GM23248 (cell line): ENCODE measurements around the gene NR4A1. TPM values are rescaled to one million over a fixed set of nuclear protein-coding genes. Genes with fewer than 3 reads are reported as not detected.

Experiments used
- DNase-seq: peaks from one replicate; pipeline ENCODE4 v3.0.0-alpha.2; 2015
- H2AFZ ChIP-seq: fragments of 200-600 bp; sonication (generic); 2 replicates; pipeline ENCODE4 v1.6.1; 2016; ENCODE audit warnings: antibody characterized with exemption
- H3F3A ChIP-seq: fragments of 200-600 bp; sonication (generic); 2 replicates; pipeline ENCODE4 v1.6.1; 2016; ENCODE audit warnings: mild to moderate bottlenecking, antibody characterized with exemption, mixed run types; ENCODE audit not compliant: insufficient read depth
- H3K27ac ChIP-seq: fragments of 200-600 bp; sonication (generic); 2 replicates; pipeline ENCODE4 v1.5.1; 2016; ENCODE audit warnings: mild to moderate bottlenecking
- H3K27me3 ChIP-seq: fragments of 200-600 bp; sonication (generic); replicated peaks from 2 replicates; pipeline ENCODE4 v1.6.1; 2016; ENCODE audit warnings: mild to moderate bottlenecking; ENCODE audit not compliant: insufficient read depth
- H3K36me3 ChIP-seq: fragments of 200-600 bp; sonication (generic); 2 replicates; pipeline ENCODE4 v1.6.1; 2016; ENCODE audit warnings: low read depth, mild to moderate bottlenecking
- H3K4me1 ChIP-seq: fragments of 200-600 bp; sonication (generic); 2 replicates; pipeline ENCODE4 v1.6.1; 2016; ENCODE audit warnings: mild to moderate bottlenecking; ENCODE audit not compliant: insufficient read depth
- H3K4me2 ChIP-seq: fragments of 200-600 bp; sonication (generic); one replicate; pipeline ENCODE4 v1.6.1; 2016; ENCODE audit warnings: mild to moderate bottlenecking; ENCODE audit not compliant: unreplicated experiment
- H3K4me3 ChIP-seq: fragments of 200-600 bp; sonication (generic); 2 replicates; pipeline ENCODE4 v1.5.1; 2016; ENCODE audit warnings: mild to moderate bottlenecking
- H3K79me2 ChIP-seq: fragments of 200-600 bp; sonication (generic); 2 replicates; pipeline ENCODE4 v1.6.1; 2016; ENCODE audit warnings: mild to moderate bottlenecking; ENCODE audit not compliant: insufficient read depth
- H3K9ac ChIP-seq: fragments of 200-600 bp; sonication (generic); 2 replicates; pipeline ENCODE4 v1.6.1; 2016; ENCODE audit warnings: mild to moderate bottlenecking
- H3K9me2 ChIP-seq: fragments of 200-600 bp; sonication (generic); 2 replicates; pipeline ENCODE4 v1.6.1; 2016; ENCODE audit warnings: mixed run types, mild to moderate bottlenecking, moderate library complexity; ENCODE audit not compliant: insufficient read depth
- H3K9me3 ChIP-seq: fragments of 200-600 bp; sonication (generic); one replicate; pipeline ENCODE4 v1.6.1; 2017; ENCODE audit warnings: low read depth
- H4K20me1 ChIP-seq: fragments of 200-600 bp; sonication (generic); 2 replicates; pipeline ENCODE4 v1.6.0; 2016; ENCODE audit not compliant: insufficient read depth
- EZH2 ChIP-seq: fragments of 200-600 bp; sonication (generic); IDR thresholded peaks from 2 replicates; pipeline ENCODE4 v1.6.1; 2018; ENCODE audit warnings: antibody characterized with exemption, mild to moderate bottlenecking; ENCODE audit not compliant: insufficient read depth, poor library complexity, severe bottlenecking
- EZH2phosphoT487 ChIP-seq: fragments of 200-600 bp; sonication (generic); IDR thresholded peaks from 2 replicates; pipeline ENCODE4 v1.6.1; 2018; ENCODE audit warnings: antibody characterized with exemption, moderate library complexity, mild to moderate bottlenecking, low read depth; ENCODE audit not compliant: insufficient read depth
- WGBS, 2 experiments: methylation state at CpG; one replicate each; pipeline ENCODE4 v1.1.6; 2015 to 2017; ENCODE audit warnings: low lambda C conversion rate in 2 of 2, low coverage in 1 of 2; ENCODE audit errors: missing lambda C conversion rate in 2 of 2; 5-methylcytosine and 5-hydroxymethylcytosine counted together
- in situ Hi-C: fragments of 300-500 bp; cut with MboI; formaldehyde crosslinking; loops from 2 replicates; pipeline ENCODE4 v1.15.0; 2020
- polyA plus RNA-seq: library from polyadenylated mRNA; unstranded; fragments of >200 nt; fragmentation: Nextera tagmentation; extraction: Ambion mirVana; gene quantifications from 2 replicates; pipeline ENCODE4 v1.2.1, GENCODE V29; 2016
- total RNA-seq: library from RNA; depleted of rRNA; stranded (reverse); fragments of >200 nt; shearing (Covaris generic); gene quantifications from 2 replicates; pipeline ENCODE4 v1.2.3, GENCODE V29; 2014

Gene NR4A1
- total and polyA plus RNA-seq, 2 experiments from 2014 or later = 11.1 to 13.1 TPM

- no peak for TF ChIP-seq EZH2phosphoT487
- no peak for TF ChIP-seq EZH2
- in situ Hi-C loops = no loop called here
- Histone ChIP-seq H3K4me3 (no peak overlapping the region), H3K9ac (no peak overlapping the region), H3K79me2 (no peaks in the 10 kb centered on the region), H3K36me3 (no peaks in the 10 kb centered on the region), H3K27me3 (no peaks in the 10 kb centered on the region), H3K4me2 (no peak overlapping the region), H3K4me1 (peaks cover 3% of the 10 kb centered on the region; the same call in 1 of the 2 replicates), H4K20me1 (no peaks in the 10 kb centered on the region), H3K27ac (no peak overlapping the region), H2AFZ (no peak overlapping the region), H3K9me3 (no peaks in the 10 kb centered on the region), H3F3A (peaks cover 9% of the 10 kb centered on the region; the same call in 1 of the 2 replicates), H3K9me2 (no peaks in the 10 kb centered on the region)
- DNase-seq = no peak
- WGBS, 2 experiments = 89 to 90% methylated on average over 10 of the region's 10 CpGs
Observed at GRCh38 chr12:52005218-52005902, 45.9 kb upstream of the NR4A1 start.

GRCh38 chr12:52005903-52006703 lies 45.1 kb upstream of the NR4A1 start:
- Histone ChIP-seq H3K27me3 (no peaks in the 10 kb centered on the region), H3K36me3 (no peaks in the 10 kb centered on the region), H3K79me2 (no peaks in the 10 kb centered on the region), H4K20me1 (no peaks in the 10 kb centered on the region), H3K9me2 (no peaks in the 10 kb centered on the region), H3K9ac (no peak overlapping the region), H3K9me3 (no peaks in the 10 kb centered on the region), H3K27ac (no peak overlapping the region), H2AFZ (no peak overlapping the region), H3F3A (peaks cover 9% of the 10 kb centered on the region; the same call in 1 of the 2 replicates), H3K4me1 (peaks cover 9% of the 10 kb centered on the region; the same call in 1 of the 2 replicates), H3K4me2 (peak overlapping the region; percentile 73), H3K4me3 (peak overlapping the region; percentile 68)
- 55 to 61% methylated on average over 25 to 28 of the region's 28 CpGs for WGBS, 2 experiments
- in situ Hi-C loops = no loop called here
- TF ChIP-seq EZH2phosphoT487 (no peak), EZH2 (no peak)
- DNase-seq = no peak

DNA sequence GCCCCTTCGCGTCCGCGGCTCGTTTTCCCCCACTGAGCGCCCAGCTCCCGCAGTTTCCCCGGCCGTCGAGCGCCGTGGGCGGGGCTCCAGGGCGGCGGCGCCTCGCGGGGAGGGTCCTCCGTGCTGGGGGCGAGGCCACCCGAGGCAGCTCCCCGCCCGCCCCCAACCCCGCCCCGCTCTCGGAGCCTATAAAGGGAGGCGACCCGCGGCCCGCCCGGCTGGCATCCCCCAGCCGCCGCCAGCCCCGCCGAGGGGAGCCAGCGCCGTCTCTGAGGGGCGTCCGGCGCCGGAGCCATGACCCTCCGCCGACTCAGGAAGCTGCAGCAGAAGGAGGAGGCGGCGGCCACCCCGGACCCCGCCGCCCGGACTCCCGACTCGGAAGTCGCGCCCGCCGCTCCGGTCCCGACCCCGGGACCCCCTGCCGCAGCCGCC lies 44.5 kb upstream of the NR4A1 start, which contains the start of gene TAMALIN:
TSS of gene TAMALIN (plus strand) at position 221 of the 432 bp plus-strand sequence. CDS start at position 295, 74 bp downstream.
- no peaks in the 10 kb centered on the region for H3K9me2 ChIP-seq
- WGBS, 2 experiments = 2 to 5% methylated on average over 15 to 38 of the region's 60 CpGs
- no peaks in the 10 kb centered on the region for H3K27me3 ChIP-seq
- no peaks in the 10 kb centered on the region for H3K36me3 ChIP-seq
- H3K4me1 ChIP-seq = peaks cover 9% of the 10 kb centered on the region; the same call in 1 of the 2 replicates
- peak within 1 kb of the TSS; percentile 68 for H3K4me3 ChIP-seq
- H3F3A ChIP-seq = peaks cover 9% of the 10 kb centered on the region; the same call in 1 of the 2 replicates
- H2AFZ ChIP-seq = peak within 1 kb of the TSS; percentile 54
- in situ Hi-C loops = no loop called here
- TF ChIP-seq EZH2 (no peak), EZH2phosphoT487 (no peak)
- H3K79me2 ChIP-seq = no peaks in the 10 kb centered on the region
- no peak within 1 kb of the TSS for H3K27ac ChIP-seq
- H3K9ac ChIP-seq = peak within 1 kb of the TSS; percentile 54
- peak within 1 kb of the TSS; percentile 76 for H3K4me2 ChIP-seq
- peak; percentile 59 for DNase-seq
- no peaks in the 10 kb centered on the region for H3K9me3 ChIP-seq
- no peaks in the 10 kb centered on the region for H4K20me1 ChIP-seq

DNA sequence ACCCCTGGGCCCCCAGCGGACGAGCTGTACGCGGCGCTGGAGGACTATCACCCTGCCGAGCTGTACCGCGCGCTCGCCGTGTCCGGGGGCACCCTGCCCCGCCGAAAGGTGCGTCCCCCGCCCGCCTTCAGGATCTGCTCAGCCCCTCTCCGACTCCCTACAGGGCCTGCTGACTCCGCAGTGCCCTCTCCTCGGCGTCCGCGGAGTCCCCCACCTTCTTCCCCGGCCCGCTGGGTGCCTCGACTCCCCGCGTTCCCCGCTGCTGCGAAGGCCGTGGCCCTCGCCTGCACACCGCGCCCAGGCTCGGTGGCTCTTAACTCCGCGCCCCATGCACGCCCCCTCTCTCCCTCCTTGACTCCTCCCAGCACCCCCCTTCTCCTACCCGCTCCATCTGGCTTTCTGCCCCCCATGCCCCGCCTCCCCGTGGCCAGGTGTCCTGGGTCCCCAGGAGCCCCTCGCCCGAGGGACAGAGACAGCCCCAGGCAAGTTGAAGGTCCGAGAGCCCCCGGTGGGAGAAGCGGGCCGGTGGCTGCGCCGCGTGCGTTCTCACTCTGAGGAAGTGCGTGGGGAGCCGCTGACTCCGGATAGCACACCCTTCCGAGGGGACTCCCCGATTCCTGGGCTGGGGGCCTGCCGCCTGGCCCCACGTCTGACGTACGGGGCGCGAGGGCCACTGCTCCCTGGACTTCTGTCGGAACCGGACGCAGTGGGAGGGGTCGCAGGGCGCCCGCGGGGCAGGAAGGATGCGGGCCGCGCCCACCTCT lies 43.9 kb upstream of the NR4A1 start:
- no peaks in the 10 kb centered on the region for H3K9me2 ChIP-seq
- peaks cover 9% of the 10 kb centered on the region; the same call in 1 of the 2 replicates for H3K4me1 ChIP-seq
- H3K27me3 ChIP-seq = no peaks in the 10 kb centered on the region
- H3K4me3 ChIP-seq = peak overlapping the region; percentile 68
- no peaks in the 10 kb centered on the region for H4K20me1 ChIP-seq
- peak; percentile 42 for DNase-seq
- H3K4me2 ChIP-seq = peak overlapping the region; percentile 76
- H3K27ac ChIP-seq = no peak overlapping the region
- TF ChIP-seq EZH2 (peak; percentile 55), EZH2phosphoT487 (no peak)
- peaks cover 9% of the 10 kb centered on the region; the same call in 1 of the 2 replicates for H3F3A ChIP-seq
- no peaks in the 10 kb centered on the region for H3K36me3 ChIP-seq
- in situ Hi-C loops = no loop called here
- H2AFZ ChIP-seq = peak overlapping the region; percentile 54
- 4 to 7% methylated on average over 61 to 70 of the region's 72 CpGs for WGBS, 2 experiments
- no peaks in the 10 kb centered on the region for H3K79me2 ChIP-seq
- H3K9me3 ChIP-seq = no peaks in the 10 kb centered on the region
- H3K9ac ChIP-seq = peak overlapping the region; percentile 54
